Activated CD8-positive, alpha-beta memory T cell treated with anti-CD3 and anti-CD28 coated beads, Interleukin-2, amount 10 ng/mL, durations not matched to agents 7 days and 5 days (primary cell): ENCODE data around the gene IFNA1. TPM values are rescaled to one million over a fixed set of nuclear protein-coding genes. Genes with fewer than 3 reads are reported as not detected.

Experiments
- ATAC-seq: fragments of 150-1000 bp; cut with Tn5 transposase; one replicate; pipeline ENCODE4 v1.10.0; 2021; ENCODE audit warnings: moderate library complexity
- CTCF ChIA-PET: fragments of 350-600 bp; sonication (Branson Sonifier 250); formaldehyde crosslinking; loops from one replicate; lab custom pipeline; 2021; ENCODE audit warnings: antibody characterized with exemption; lab: Charles Lee
- DNase-seq: peaks from one replicate; pipeline ENCODE4 v3.0.0-alpha.2; 2020
- H3K27ac Mint-ChIP-seq: one replicate; pipeline ENCODE4 v1.8.0; 2021; ENCODE audit warnings: mild to moderate bottlenecking, mixed read lengths
- H3K27me3 Mint-ChIP-seq: one replicate; pipeline ENCODE4 v1.8.0; 2021; ENCODE audit warnings: mixed read lengths
- H3K36me3 Mint-ChIP-seq: one replicate; pipeline ENCODE4 v1.8.0; 2021; ENCODE audit warnings: mild to moderate bottlenecking, mixed read lengths
- H3K4me1 Mint-ChIP-seq: one replicate; pipeline ENCODE4 v1.8.0; 2021; ENCODE audit warnings: mixed read lengths
- H3K4me3 Mint-ChIP-seq: one replicate; pipeline ENCODE4 v1.8.0; 2021; ENCODE audit warnings: mild to moderate bottlenecking, moderate library complexity, mixed read lengths
- H3K9me3 Mint-ChIP-seq: one replicate; pipeline ENCODE4 v1.8.0; 2022; ENCODE audit warnings: low read depth, mixed read lengths
- total RNA-seq, 2 experiments: library from RNA; stranded (reverse); gene quantifications; one replicate each; pipeline ENCODE4 v1.2.3, GENCODE V29; 2021

IFNA1 gene
- total RNA-seq, 2 experiments from 2014 or later, result not detected

GRCh38 chr9:21461377-21461776, 21.1 kb downstream of the IFNA1 start:
- no peak for ATAC-seq
- H3K27ac Mint-ChIP-seq, result no peak overlapping the region
- no peaks in the 10 kb centered on the region for H3K4me1 Mint-ChIP-seq
- peaks cover 2% of the 10 kb centered on the region for H3K36me3 Mint-ChIP-seq
- peaks cover 5% of the 10 kb centered on the region for H3K9me3 Mint-ChIP-seq
- H3K4me3 Mint-ChIP-seq, result no peak overlapping the region
- DNase-seq, result no peak
- peaks cover 57% of the 10 kb centered on the region for H3K27me3 Mint-ChIP-seq
- CTCF ChIA-PET, result interaction anchor here (1.0 to 1.4 kb wide), 3 partner anchors 70 to 329 kb away, joined by 3 to 4 read pairs (median 3); no protein-coding TSS in a partner anchor

GRCh38 chr9:21465138-21465537, 24.9 kb downstream of the IFNA1 start:
- ATAC-seq (no peak), DNase-seq (no peak)
- Mint-ChIP-seq H3K27ac (no peak overlapping the region), H3K27me3 (peaks cover 45% of the 10 kb centered on the region), H3K36me3 (peaks cover 2% of the 10 kb centered on the region), H3K9me3 (peaks cover 5% of the 10 kb centered on the region), H3K4me1 (no peaks in the 10 kb centered on the region), H3K4me3 (no peak overlapping the region)
- CTCF ChIA-PET, result interaction anchor here (0.8 to 3.0 kb wide), 9 partner anchors 94 to 336 kb away, joined by 3 to 21 read pairs (median 4); no protein-coding TSS in a partner anchor

GRCh38 chr9:21465859-21466518, 25.8 kb downstream of the IFNA1 start:
- Mint-ChIP-seq H3K9me3 (peaks cover 5% of the 10 kb centered on the region), H3K36me3 (peaks cover 2% of the 10 kb centered on the region), H3K4me3 (no peak overlapping the region), H3K4me1 (no peaks in the 10 kb centered on the region), H3K27me3 (peaks cover 36% of the 10 kb centered on the region), H3K27ac (no peak overlapping the region)
- DNase-seq (no peak), ATAC-seq (peak; percentile 51)
- CTCF ChIA-PET, result interaction anchor here (0.6 to 3.0 kb wide), 22 partner anchors 9 to 336 kb away, joined by 3 to 21 read pairs (median 4); partner anchors contain the start of gene MTAP

- CTCF ChIA-PET, result no interaction called here
- H3K27me3 Mint-ChIP-seq, result peaks cover 23% of the 10 kb centered on the region
Measured at GRCh38 chr9:21470126-21470525, 29.9 kb downstream of the IFNA1 start.

GRCh38 chr9:21473236-21473635, 33.0 kb downstream of the IFNA1 start:
- Mint-ChIP-seq H3K4me3 (no peak overlapping the region), H3K27me3 (peaks cover 11% of the 10 kb centered on the region), H3K36me3 (no peaks in the 10 kb centered on the region), H3K4me1 (peaks cover 6% of the 10 kb centered on the region), H3K9me3 (no peaks in the 10 kb centered on the region), H3K27ac (no peak overlapping the region)
- CTCF ChIA-PET, result interaction anchor here (0.9 kb wide), 1 partner anchor 183 kb away, joined by 3 read pairs; no protein-coding TSS in a partner anchor
- ATAC-seq (no peak), DNase-seq (no peak)

More at GRCh38 chr9:21470126-21470525, 29.9 kb downstream of the IFNA1 start:
- DNase-seq (no peak), ATAC-seq (no peak)
- no peak overlapping the region for H3K4me3 Mint-ChIP-seq
- no peak overlapping the region for H3K27ac Mint-ChIP-seq
- H3K4me1 Mint-ChIP-seq, result no peaks in the 10 kb centered on the region
- H3K9me3 Mint-ChIP-seq, result no peaks in the 10 kb centered on the region
- no peaks in the 10 kb centered on the region for H3K36me3 Mint-ChIP-seq

- CTCF ChIA-PET, result interaction anchor here (1.8 kb wide), 1 partner anchor 11 kb away, joined by 6 read pairs; no protein-coding TSS in a partner anchor
Measured at GRCh38 chr9:21477466-21477865, 37.2 kb downstream of the IFNA1 start.

GRCh38 chr9:21479152-21479702, 39.0 kb downstream of the IFNA1 start:
- ATAC-seq (no peak), DNase-seq (no peak)
- Mint-ChIP-seq H3K4me1 (peaks cover 8% of the 10 kb centered on the region), H3K4me3 (no peak overlapping the region), H3K27me3 (peaks cover 6% of the 10 kb centered on the region), H3K27ac (no peak overlapping the region), H3K36me3 (no peaks in the 10 kb centered on the region), H3K9me3 (no peaks in the 10 kb centered on the region)
- CTCF ChIA-PET, result no interaction called here

More at GRCh38 chr9:21477466-21477865, 37.2 kb downstream of the IFNA1 start:
- Mint-ChIP-seq H3K36me3 (no peaks in the 10 kb centered on the region), H3K4me1 (peaks cover 8% of the 10 kb centered on the region), H3K27ac (no peak overlapping the region), H3K27me3 (peaks cover 8% of the 10 kb centered on the region), H3K9me3 (no peaks in the 10 kb centered on the region), H3K4me3 (no peak overlapping the region)
- ATAC-seq (no peak), DNase-seq (no peak)

- H3K4me3 Mint-ChIP-seq, result no peak overlapping the region
- CTCF ChIA-PET, result interaction anchor here (0.6 to 0.7 kb wide), 2 partner anchors 10 to 907 kb away, joined by 3 read pairs; no protein-coding TSS in a partner anchor
- no peaks in the 10 kb centered on the region for H3K36me3 Mint-ChIP-seq
- H3K27ac Mint-ChIP-seq, result no peak overlapping the region
- no peak for ATAC-seq
- no peak for DNase-seq
- peaks cover 8% of the 10 kb centered on the region for H3K4me1 Mint-ChIP-seq
- H3K9me3 Mint-ChIP-seq, result no peaks in the 10 kb centered on the region
- peaks cover 9% of the 10 kb centered on the region for H3K27me3 Mint-ChIP-seq
Measured at GRCh38 chr9:21481470-21482056, 41.3 kb downstream of the IFNA1 start.

GRCh38 chr9:21482213-21482612, 42.0 kb downstream of the IFNA1 start, which contains the start of gene IFNE:
TSS of gene IFNE (minus strand) at chr9:21482313. CDS start at chr9:21481694, 619 bp downstream.
- CTCF ChIA-PET, result interaction anchor here (0.6 to 0.7 kb wide), 2 partner anchors 11 to 906 kb away, joined by 3 read pairs; no protein-coding TSS in a partner anchor
- DNase-seq, result no peak
- no peak within 1 kb of the TSS for H3K4me3 Mint-ChIP-seq
- H3K36me3 Mint-ChIP-seq, result no peaks in the 10 kb centered on the region
- peaks cover 9% of the 10 kb centered on the region for H3K27me3 Mint-ChIP-seq
- H3K4me1 Mint-ChIP-seq, result peaks cover 7% of the 10 kb centered on the region
- no peaks in the 10 kb centered on the region for H3K9me3 Mint-ChIP-seq
- no peak for ATAC-seq
- no peak within 1 kb of the TSS for H3K27ac Mint-ChIP-seq

Other genes starting within 250 kb of the IFNA1 start
- not detected for gene IFNA7, start 238.2 kb upstream of the IFNA1 start, total RNA-seq
- not detected for gene IFNA10, start 233.3 kb upstream of the IFNA1 start, total RNA-seq
- gene IFNA16, start 223.1 kb upstream of the IFNA1 start, total RNA-seq, result not detected
- gene IFNA17, start 212.2 kb upstream of the IFNA1 start, total RNA-seq, result not detected
- gene IFNA14, start 200.4 kb upstream of the IFNA1 start, total RNA-seq, result not detected
- gene IFNA5, start 135.1 kb upstream of the IFNA1 start, total RNA-seq, result not detected
- gene KLHL9, start 105.0 kb upstream of the IFNA1 start, total RNA-seq, result 10 to 100 TPM; 15.4 to 21.2 TPM
- not detected for gene IFNA6, start 89.6 kb upstream of the IFNA1 start, total RNA-seq
- not detected for gene IFNA13, start 72.4 kb upstream of the IFNA1 start, total RNA-seq
- gene IFNA2, start 55.0 kb upstream of the IFNA1 start, total RNA-seq, result not detected
- not detected for gene IFNA8, start 31.3 kb upstream of the IFNA1 start, total RNA-seq
- gene IFNE, start 41.9 kb downstream of the IFNA1 start, total RNA-seq, result not detected